ENCODE results near the gene PRSS33. TPM values are rescaled to one million over a fixed set of nuclear protein-coding genes. Genes with fewer than 3 reads are reported as not detected.
A peak's percentile ranks its signal among the peaks of the same experiment; 100 is the strongest.

Gene PRSS33
- total and polyA plus RNA-seq, 9 of the 15 experiments (the other 6 are each of a cell fraction or from before 2014, with no cell fraction given), result not detected

GRCh38 chr16:2777231-2777902 lies 10.0 kb downstream of the PRSS33 start, which contains the start of gene ELOB (continued):
- TF ChIP-seq ZHX1 (conservative IDR thresholded peaks at IDR 0.05; ENCODE audit: low read length) (no peak), ZNF79 (CRISPR knock-in tag; IDR thresholded peaks at IDR 0.05; ENCODE audit: low read depth) (no peak), ZNF644 (tag; IDR thresholded peaks at IDR 0.05; ENCODE audit: low read depth) (no peak; the same call in 1 of the 2 replicates), HES1 (IDR thresholded peaks at IDR 0.05; ENCODE audit: low read depth) (no peak), STAG1 (CRISPR knock-in tag; IDR thresholded peaks at IDR 0.05; ENCODE audit: borderline replicate concordance) (no peak), AFF1 (IDR thresholded peaks at IDR 0.05; ENCODE audit: low read depth in 1 of 2, partially characterized antibody in 2 of 2) (peak in 1 of 2 experiments; percentile 88), MTA2 (IDR thresholded peaks at IDR 0.05; ENCODE audit: low read depth) (no peak), TFAP4 (CRISPR knock-in tag; IDR thresholded peaks at IDR 0.05; ENCODE audit: borderline replicate concordance) (peak; percentile 30; the same call in 1 of the 2 replicates), POLR2AphosphoS2 (IDR thresholded peaks at IDR 0.05; ENCODE audit: low read length) (no peak), RHOXF2B (CRISPR knock-in tag; conservative IDR thresholded peaks at IDR 0.05) (no peak), KLF6 (CRISPR knock-in tag; IDR thresholded peaks at IDR 0.05; ENCODE audit: borderline replicate concordance) (0 out of 2 replicates have a peak, but pooled peaks have one; percentile 62), SFPQ (IDR thresholded peaks at IDR 0.05; ENCODE audit: low read depth, low read length) (no peak), SMAD4 (CRISPR knock-in tag; conservative IDR thresholded peaks at IDR 0.05) (peak; percentile 46), ZBTB26 (CRISPR knock-in tag; IDR thresholded peaks at IDR 0.05) (0 out of 2 replicates have a peak, but pooled peaks have one; percentile 43)

Measured in K562 (cell line).